ENCODE results near the gene CRK. TPM values are rescaled to one million over a fixed set of nuclear protein-coding genes. Genes with fewer than 3 reads are reported as not detected.
A peak's percentile ranks its signal among the peaks of the same experiment; 100 is the strongest.

CRK gene
- total RNA-seq, 1 donor from 2014 or later, result 57.5 TPM

- Histone ChIP-seq H3K9me3 (no peaks in the 10 kb centered on the region), H3K27me3 (no peaks in the 10 kb centered on the region), H3K4me3 (no peak overlapping the region), H3K4me1 (no peaks in the 10 kb centered on the region), H3K36me3 (peaks cover 0 to 58% of the 10 kb centered on the region in 2 donors), H3K27ac (no peak overlapping the region)
- TF ChIP-seq POLR2A (IDR thresholded peaks at IDR 0.05) (no peak), CTCF (IDR thresholded peaks at IDR 0.05) (no peak), POLR2AphosphoS5 (IDR thresholded peaks at IDR 0.05; ENCODE audit: insufficient read depth in 1 of 2, low read depth in 1 of 2) (peak in 1 of 2 donors; percentile 50)
- DNase-seq (ENCODE audit: extremely low spot score in 2 of 2), result peak in 1 of 2 donors; percentile 94
- intact Hi-C loops (cut with DNase I), result no loop called here
These were observed 12.0 kb upstream of the CRK start for GRCh38 chr17:1467898-1468492.

GRCh38 chr17:1467258-1467657 lies 11.2 kb upstream of the CRK start:
- Histone ChIP-seq H3K9me3 (no peaks in the 10 kb centered on the region), H3K27me3 (no peaks in the 10 kb centered on the region), H3K4me1 (no peaks in the 10 kb centered on the region), H3K4me3 (no peak overlapping the region), H3K27ac (no peak overlapping the region), H3K36me3 (peaks cover 0 to 53% of the 10 kb centered on the region in 2 donors)
- intact Hi-C loops (cut with DNase I), result no loop called here
- TF ChIP-seq CTCF (IDR thresholded peaks at IDR 0.05) (no peak), POLR2AphosphoS5 (IDR thresholded peaks at IDR 0.05; ENCODE audit: insufficient read depth in 1 of 2, low read depth in 1 of 2) (no peak), POLR2A (IDR thresholded peaks at IDR 0.05) (no peak)
- no peak for DNase-seq (ENCODE audit: extremely low spot score in 2 of 2)

GRCh38 chr17:1464186-1464585 lies 8.2 kb upstream of the CRK start:
- H3K4me1 ChIP-seq, result peaks cover 13% of the 10 kb centered on the region
- no peaks in the 10 kb centered on the region for H3K9me3 ChIP-seq
- no peak overlapping the region for H3K4me3 ChIP-seq
- TF ChIP-seq CTCF (IDR thresholded peaks at IDR 0.05), result no peak
- peak in 1 of 2 donors; percentile 34 for TF ChIP-seq POLR2AphosphoS5 (IDR thresholded peaks at IDR 0.05; ENCODE audit: insufficient read depth in 1 of 2, low read depth in 1 of 2)
- DNase-seq (ENCODE audit: extremely low spot score in 2 of 2), result no peak
- H3K36me3 ChIP-seq, result peaks cover 0 to 26% of the 10 kb centered on the region in 2 donors
- H3K27me3 ChIP-seq, result no peaks in the 10 kb centered on the region
- intact Hi-C loops (cut with DNase I), result no loop called here
- H3K27ac ChIP-seq, result no peak overlapping the region

GRCh38 chr17:1462164-1463112 lies 6.4 kb upstream of the CRK start:
- no peak for DNase-seq (ENCODE audit: extremely low spot score in 2 of 2)
- TF ChIP-seq POLR2AphosphoS5 (IDR thresholded peaks at IDR 0.05; ENCODE audit: insufficient read depth in 1 of 2, low read depth in 1 of 2), result peak in 1 of 2 donors; percentile 7
- no peak for TF ChIP-seq POLR2A (IDR thresholded peaks at IDR 0.05)
- H3K27me3 ChIP-seq, result no peaks in the 10 kb centered on the region
- no peak overlapping the region for H3K27ac ChIP-seq
- H3K4me3 ChIP-seq, result no peak overlapping the region
- H3K9me3 ChIP-seq, result no peaks in the 10 kb centered on the region
- peaks cover 13% of the 10 kb centered on the region for H3K4me1 ChIP-seq
- intact Hi-C loops (cut with DNase I), result no loop called here
- H3K36me3 ChIP-seq, result peaks cover 0 to 11% of the 10 kb centered on the region in 2 donors

- TF ChIP-seq POLR2A (IDR thresholded peaks at IDR 0.05) (no peak), CTCF (IDR thresholded peaks at IDR 0.05) (no peak), POLR2AphosphoS5 (IDR thresholded peaks at IDR 0.05; ENCODE audit: insufficient read depth in 1 of 2, low read depth in 1 of 2) (no peak)
- Histone ChIP-seq H3K27ac (no peak overlapping the region), H3K4me3 (no peak overlapping the region), H3K9me3 (no peaks in the 10 kb centered on the region), H3K27me3 (no peaks in the 10 kb centered on the region), H3K36me3 (peaks cover 0 to under 1% of the 10 kb centered on the region in 2 donors), H3K4me1 (peaks cover 18% of the 10 kb centered on the region)
- DNase-seq (ENCODE audit: extremely low spot score in 2 of 2), result no peak
- intact Hi-C loops (cut with DNase I), result no loop called here
These were observed 5.3 kb upstream of the CRK start for GRCh38 chr17:1461198-1461944.
